22Rv1 (cell line): ENCODE measurements around the gene SRPRA.

Experiments
- H3K27ac ChIP-seq: fragments of 450-650 bp; 2 replicates; pipeline ENCODE4 v1.5.1; 2017
- CTCF ChIP-seq: fragments of 450-650 bp; IDR thresholded peaks from 2 replicates; pipeline ENCODE4 v1.5.1; 2017; ENCODE audit warnings: mild to moderate bottlenecking
- ZFX ChIP-seq: fragments of 450-650 bp; IDR thresholded peaks from 2 replicates; pipeline ENCODE4 v1.6.1; 2017; ENCODE audit warnings: antibody characterized with exemption, borderline replicate concordance

SRPRA gene

GRCh38 chr11:126216526-126217305 is 52.0 kb downstream of the SRPRA start:
- no peak overlapping the region for H3K27ac ChIP-seq
- no peak for TF ChIP-seq CTCF
- no peak for TF ChIP-seq ZFX

- H3K27ac ChIP-seq, result peak overlapping the region; percentile 28; the same call in 1 of the 2 replicates
- TF ChIP-seq ZFX (no peak), CTCF (no peak)
Observed at GRCh38 chr11:126214841-126215240, 53.9 kb downstream of the SRPRA start.

- no peak for TF ChIP-seq ZFX
- TF ChIP-seq CTCF, result no peak
- H3K27ac ChIP-seq, result peak overlapping the region; percentile 28; the same call in 1 of the 2 replicates
Observed at GRCh38 chr11:126214441-126214840, 54.3 kb downstream of the SRPRA start.
